ENCODE data around the gene B4GALT7.
"Not testable (repeated sequence)": the region's sequence is repeated elsewhere in the genome, so short reads cannot be mapped to it uniquely, and the experiment has no call there.

The B4GALT7 gene

GRCh38 chr5:177599731-177600507 is at the start of gene B4GALT7:
Gene B4GALT7, plus strand, starts transcription at chr5:177600132. Its CDS starts 79 bp downstream, at chr5:177600211.
- DNase-seq: peak; percentile 80 to 82

GRCh38 chr5:177552839-177553455 is 47.0 kb upstream of the B4GALT7 start:
- no peak for DNase-seq

- peak in 1 of 2 donors; percentile 20 for DNase-seq
Measured at GRCh38 chr5:177553671-177554429, 46.1 kb upstream of the B4GALT7 start.

- DNase-seq: peak; percentile 94 to 96
Measured at GRCh38 chr5:177554474-177555111, 45.3 kb upstream of the B4GALT7 start, which contains the start of gene FAM193B. Gene FAM193B, minus strand, starts transcription at chr5:177554563. Its CDS starts 105 bp downstream, at chr5:177554458.

GRCh38 chr5:177555228-177555627 is 44.7 kb upstream of the B4GALT7 start:
- DNase-seq: no peak

GRCh38 chr5:177555665-177556064 is 44.3 kb upstream of the B4GALT7 start:
- DNase-seq: no peak

- DNase-seq: peak in 1 of 2 donors; percentile 51
Measured at GRCh38 chr5:177557041-177557647, 42.8 kb upstream of the B4GALT7 start.

- no peak for DNase-seq
Measured at GRCh38 chr5:177557796-177558195, 42.1 kb upstream of the B4GALT7 start.

- not testable (repeated sequence) for DNase-seq
Measured at GRCh38 chr5:177559446-177559941, 40.4 kb upstream of the B4GALT7 start.

- DNase-seq: no peak
Measured at GRCh38 chr5:177565046-177565445, 34.9 kb upstream of the B4GALT7 start.

- DNase-seq: no peak
Measured at GRCh38 chr5:177568326-177568725, 31.6 kb upstream of the B4GALT7 start.

- DNase-seq: no peak
Measured at GRCh38 chr5:177569894-177570293, 30.0 kb upstream of the B4GALT7 start.

- DNase-seq: no peak
Measured at GRCh38 chr5:177575488-177575887, 24.4 kb upstream of the B4GALT7 start.

GRCh38 chr5:177576169-177576568 is 23.8 kb upstream of the B4GALT7 start:
- DNase-seq: no peak

- DNase-seq: no peak
Measured at GRCh38 chr5:177578316-177578715, 21.6 kb upstream of the B4GALT7 start.

GRCh38 chr5:177588413-177588909 is 11.5 kb upstream of the B4GALT7 start:
- no peak for DNase-seq

- DNase-seq: no peak
Measured at GRCh38 chr5:177590406-177590805, 9.5 kb upstream of the B4GALT7 start.

- no peak for DNase-seq
Measured at GRCh38 chr5:177591690-177592009, 8.3 kb upstream of the B4GALT7 start.

- peak; percentile 89 to 90 for DNase-seq
Measured at GRCh38 chr5:177592010-177592834, 7.7 kb upstream of the B4GALT7 start, which contains the start of gene TMED9. Gene TMED9, plus strand, starts transcription at chr5:177592203. Its CDS starts 12 bp downstream, at chr5:177592215.

GRCh38 chr5:177592905-177593304 is 7.0 kb upstream of the B4GALT7 start:
- DNase-seq: no peak

GRCh38 chr5:177593511-177593910 is 6.4 kb upstream of the B4GALT7 start:
- no peak for DNase-seq

All from CD4-positive, alpha-beta T cell treated with Interleukin-4 for 1 hour (primary cell).